OCI-M1 (cell line): Measurements from ENCODE around the gene GRN.
"Not testable (repeated sequence)": the region's sequence is repeated elsewhere in the genome, so short reads cannot be mapped to it uniquely, and the experiment has no call there.

Source experiments
- DNase-seq: peaks from one replicate; lab custom pipeline; 2025; lab: John Stamatoyannopoulos, UW

GRN gene

DNA sequence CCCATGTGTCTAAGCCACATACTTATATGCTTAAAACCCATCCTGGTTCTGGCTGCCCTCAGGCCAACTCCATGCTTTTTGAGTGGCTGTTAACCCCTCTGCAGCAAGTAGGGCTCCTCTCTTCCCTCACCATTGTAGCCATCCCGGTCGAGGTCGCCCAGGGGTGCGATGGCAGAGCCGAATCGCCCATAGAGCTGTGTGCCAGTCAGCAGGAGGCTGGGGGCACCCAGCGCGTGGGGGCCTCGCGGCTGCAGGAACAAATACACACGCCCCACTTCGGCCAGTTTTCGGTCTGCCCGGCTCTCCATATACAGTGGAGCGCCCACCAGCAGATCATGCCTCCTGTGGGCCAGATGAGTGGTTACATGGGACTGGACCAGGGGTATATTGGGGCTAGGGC, 38.3 kb downstream of the GRN start:
- no peak for DNase-seq

DNA sequence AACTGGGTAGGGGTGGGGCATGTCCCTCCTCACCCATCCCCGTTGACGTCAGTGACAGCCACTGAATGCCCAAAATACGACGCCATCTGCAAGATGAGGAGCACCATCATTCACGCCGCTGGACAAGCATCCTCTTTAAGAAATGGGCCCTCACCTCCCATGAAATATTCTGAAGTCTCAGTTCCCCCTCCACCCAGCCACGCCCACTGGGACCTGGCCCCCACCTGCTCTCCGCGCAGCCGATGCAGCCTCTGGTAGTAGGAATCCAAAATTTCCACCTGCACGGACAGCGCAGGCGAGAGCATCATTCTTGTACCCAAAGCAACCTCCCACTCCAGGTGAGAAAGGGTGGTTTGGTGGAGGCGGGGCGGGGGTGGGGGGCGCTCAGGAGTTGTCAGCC, 38.8 kb downstream of the GRN start:
- DNase-seq: no peak

DNA sequence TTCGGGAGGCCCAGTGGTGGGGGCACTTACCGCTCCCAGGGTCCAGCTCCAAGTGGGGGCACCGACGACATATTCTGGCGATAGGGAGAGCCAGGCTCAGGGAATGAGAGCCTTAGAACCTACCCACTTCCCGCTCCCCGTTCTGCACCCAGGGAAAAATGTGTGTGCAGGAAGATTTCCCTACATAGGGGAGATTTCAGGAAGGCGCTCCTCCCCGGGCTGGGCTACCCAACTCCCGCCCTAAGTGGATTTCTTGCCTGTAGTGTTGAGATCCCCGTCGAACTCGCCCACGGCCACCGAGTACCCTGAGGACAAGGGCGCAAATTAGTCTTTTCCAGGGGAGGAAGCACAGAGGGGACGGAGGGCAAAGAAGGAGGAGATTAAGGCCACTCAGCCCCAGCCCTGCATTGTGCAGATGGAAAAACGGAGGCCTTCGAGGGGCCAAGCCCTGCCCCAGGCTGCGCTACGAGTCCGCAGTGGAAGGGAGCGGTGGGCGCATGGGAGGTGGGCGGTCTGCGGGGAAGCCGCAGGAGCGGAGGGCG, 39.2 kb downstream of the GRN start:
- DNase-seq: no peak

DNA sequence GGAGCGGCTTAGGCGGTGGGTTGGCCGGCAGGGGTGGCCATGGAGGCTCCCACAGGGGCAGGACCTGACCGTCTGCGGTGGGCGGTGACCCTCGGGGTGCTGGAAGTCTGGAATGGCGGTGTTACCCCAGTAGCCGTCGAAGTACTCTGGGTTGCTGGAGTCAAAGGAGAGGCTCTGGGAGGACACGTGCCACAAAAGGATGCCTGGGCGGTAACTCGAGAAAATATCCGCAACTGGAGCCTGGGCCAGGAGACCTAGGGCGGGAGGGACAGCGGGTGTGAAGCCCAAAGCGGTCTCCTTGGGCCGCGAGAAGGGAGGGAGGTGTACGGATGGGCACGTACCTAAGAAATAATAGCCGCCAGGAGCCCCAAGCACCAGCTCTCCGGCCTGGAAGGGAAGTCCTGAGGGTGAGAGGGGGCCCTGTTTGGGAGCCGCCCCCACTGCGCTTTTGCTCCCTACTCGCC, 39.8 kb downstream of the GRN start:
- no peak for DNase-seq

DNA sequence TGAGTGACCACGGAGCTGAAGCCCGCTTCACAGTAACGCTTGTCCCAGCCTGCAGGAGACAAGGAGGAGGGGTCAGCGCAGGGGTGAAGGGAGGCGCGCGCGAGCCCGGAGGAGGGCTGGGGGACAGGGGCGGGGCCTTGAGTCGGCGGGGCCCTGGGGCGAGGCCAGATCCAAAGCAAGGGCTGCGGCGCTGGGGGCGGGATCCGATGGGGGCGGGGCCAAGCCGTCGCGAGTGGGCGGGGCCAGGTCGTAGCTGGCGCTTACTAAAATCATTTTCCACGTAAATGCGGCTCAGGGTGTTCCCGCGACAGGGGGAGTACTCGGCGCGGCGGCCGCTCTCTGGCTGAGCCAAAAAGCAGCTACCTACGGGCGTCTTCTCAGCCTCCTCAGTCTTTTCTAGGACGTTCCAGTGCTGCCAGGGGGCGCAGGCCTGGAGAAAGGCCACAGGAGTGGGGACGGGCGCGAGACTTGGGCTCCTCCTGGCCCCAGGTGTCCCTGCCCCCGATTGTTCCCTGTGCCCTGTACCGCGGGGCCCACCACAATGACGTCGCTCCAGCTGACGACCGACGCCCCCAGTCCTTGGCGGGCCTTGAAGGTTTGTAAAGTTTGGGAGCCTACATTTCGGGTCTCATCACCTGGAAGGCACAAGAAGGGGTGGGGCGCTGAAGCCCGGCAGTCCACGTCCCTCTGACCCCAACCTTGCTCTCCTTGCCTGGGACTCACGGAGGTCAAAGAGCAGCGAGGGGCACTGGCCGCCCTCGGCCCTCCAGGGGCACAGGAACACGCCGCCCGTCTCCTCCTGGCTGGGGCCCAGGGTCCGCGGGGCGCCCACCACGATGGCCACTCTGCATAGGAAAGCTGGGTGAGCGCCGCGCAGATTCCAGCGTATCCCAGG, 40.4 kb downstream of the GRN start:
- DNase-seq: no peak

DNA sequence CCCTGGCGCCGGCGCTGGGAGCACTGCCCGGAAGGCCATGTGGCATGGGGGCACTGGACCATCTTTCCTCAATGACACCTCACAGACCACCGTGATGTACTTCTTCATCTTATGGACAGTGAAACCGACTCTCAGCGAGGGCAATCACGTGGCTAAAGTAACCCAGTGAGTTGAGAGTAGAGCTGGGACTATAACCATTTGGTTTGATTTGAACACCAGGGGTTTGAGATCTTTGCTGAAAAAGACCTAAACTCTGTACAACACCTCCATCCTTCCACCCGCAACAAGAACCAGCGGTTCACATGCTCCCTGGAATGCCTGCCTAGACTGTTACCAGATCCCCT, 41.1 kb downstream of the GRN start:
- DNase-seq: no peak

DNA sequence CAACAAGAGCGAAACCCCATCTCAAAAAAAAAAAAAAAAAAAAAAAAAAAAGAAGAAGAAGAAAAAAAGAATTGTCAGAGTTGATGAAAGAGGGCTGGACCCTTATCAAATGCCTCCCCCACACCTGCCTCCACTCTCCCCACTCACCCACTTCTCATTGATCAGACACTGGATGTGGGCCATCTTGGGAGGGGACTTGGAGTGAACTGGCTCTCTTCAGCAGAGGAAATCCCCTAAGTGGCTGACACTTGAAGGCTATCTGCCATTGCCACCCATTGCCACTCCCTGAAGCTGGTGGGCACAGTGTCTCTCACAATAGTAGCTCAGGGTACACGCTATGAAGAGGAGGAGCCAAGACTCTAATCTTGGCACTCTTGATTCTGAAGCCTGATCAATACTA, 42.7 kb downstream of the GRN start:
- DNase-seq: peak; percentile 44

DNA sequence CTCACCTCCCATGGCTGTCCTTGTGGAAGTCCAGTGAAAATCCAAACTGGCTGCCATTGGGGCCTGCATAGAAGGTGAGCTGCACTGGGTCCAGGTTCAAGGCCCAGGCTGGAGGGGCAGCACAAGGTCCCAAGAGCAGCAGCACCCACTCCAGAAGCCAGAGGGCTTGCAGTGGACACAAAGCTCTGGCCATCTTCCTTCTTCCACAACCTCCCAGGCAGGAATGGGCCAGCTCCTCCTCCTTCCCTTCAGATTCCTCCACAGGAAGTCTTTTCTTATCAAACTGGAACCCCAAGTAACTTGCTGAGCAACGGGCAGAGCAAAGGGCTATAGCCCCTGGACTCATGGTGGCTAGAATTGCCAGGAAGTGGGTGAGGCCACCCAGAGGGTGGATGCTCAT, 44.2 kb downstream of the GRN start, which contains the start of gene ITGA2B:
Gene ITGA2B (minus strand): TSS at position 369 of the 400 bp plus-strand sequence. CDS start 176 bp downstream, at position 193.
- DNase-seq: no peak

DNA sequence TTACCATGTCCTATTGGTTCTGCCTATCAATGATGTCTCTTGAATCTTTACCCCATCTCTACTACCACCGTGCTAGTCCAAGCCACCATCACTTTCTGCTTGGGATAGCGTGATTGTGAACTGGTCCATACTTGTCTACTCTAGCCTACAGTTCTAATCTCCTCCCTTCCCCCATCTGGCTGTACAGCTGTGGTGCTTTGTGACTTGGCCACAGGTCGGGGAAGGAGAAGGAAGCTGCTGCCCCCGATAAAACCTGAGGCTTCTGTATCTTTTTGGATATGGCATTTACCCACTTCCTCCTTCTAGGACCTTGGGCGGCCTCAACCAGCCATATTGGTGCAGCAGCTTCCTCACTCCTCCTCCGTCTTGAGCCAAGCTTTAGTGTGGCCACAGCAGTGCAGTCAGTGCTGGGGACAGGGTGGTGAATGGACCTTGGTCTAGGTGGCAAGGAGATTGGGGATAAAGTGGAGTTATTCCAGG, 44.7 kb downstream of the GRN start:
- peak; percentile 97 for DNase-seq

DNA sequence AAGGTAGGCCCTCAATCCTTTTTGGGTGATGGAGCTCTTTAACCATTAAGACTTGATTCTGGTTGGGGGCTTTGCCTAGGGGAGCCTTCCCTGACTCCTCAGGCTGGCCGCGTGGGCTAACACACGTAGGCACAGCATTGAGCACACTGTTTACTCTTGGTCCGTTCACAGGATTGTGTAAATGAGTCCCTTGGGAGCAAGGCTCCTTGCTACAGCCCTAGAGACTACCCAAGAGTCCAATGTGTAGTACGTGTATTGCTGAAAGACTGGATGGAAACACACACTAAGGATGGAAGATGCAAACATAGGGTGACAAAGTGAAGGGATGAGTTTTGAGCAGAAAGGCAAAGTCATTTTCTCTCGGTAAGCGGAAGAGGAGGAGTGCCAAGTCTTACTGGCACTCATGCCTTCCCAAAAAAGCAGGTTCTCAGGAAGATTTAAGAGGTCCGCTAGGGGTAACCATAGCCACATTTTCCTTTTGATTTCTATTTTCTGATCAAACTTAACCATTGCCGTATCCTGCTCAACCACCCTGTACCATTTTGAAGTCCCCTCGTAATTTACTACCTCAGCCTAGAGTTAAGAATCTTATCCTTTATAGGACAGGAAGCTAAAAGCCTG, 45.3 kb downstream of the GRN start:
- no peak for DNase-seq

DNA sequence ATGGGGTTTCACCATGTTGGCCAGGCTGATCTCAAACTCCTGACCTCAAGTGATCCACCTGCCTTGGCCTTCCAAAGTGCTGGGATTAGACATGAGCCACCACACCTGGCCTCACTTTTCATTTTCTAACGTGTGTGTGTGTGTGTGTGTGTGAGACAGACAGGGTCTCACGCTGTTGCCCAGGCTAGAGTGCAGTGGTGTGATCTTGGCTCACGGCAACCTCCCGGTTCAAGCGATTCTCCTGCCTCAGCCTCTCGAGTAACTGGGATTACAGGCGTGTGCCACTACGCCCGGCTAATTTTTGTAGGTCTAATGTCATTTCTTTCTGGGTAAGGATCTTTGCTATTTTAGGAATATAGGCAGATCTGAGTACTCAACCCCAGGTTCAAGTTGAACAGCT, 49.0 kb downstream of the GRN start:
- DNase-seq: not testable (repeated sequence)

DNA sequence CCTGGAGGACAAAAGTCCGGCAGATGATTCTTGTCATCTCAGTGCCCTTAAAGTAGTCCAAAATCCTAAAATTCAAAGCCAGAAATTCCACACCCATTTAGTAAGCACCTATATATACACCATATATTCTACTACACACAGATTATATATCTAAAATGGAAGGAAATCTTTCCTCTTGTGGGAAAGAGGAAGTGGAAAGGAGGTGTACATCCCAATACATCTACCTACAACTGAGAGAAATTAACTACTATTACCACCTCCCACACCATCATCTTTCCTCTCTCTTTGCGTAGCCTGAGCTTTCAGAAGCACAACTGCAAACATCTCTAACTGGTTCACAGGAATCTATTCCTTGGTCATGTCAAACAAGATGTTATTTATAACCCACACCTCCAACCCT, 49.7 kb downstream of the GRN start:
- DNase-seq: no peak

DNA sequence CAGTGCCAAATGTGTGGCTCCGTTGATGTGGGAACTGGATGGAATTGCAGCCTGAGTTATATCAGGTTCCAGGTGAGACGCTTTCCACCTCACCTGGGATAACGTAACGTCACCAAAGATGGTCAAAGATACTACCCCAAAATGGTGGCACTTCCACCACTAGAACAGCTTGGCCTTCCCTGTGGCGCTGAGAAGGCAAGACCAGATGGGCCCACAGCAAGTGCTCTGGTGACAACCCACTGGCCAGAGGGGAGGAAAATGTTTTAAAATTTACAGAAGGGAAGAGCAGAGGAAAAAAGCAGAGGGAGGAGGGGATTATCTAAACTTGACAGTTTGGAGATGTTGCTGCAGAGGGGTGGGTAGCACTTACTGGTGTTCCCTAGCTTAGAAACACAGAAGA, 51.8 kb downstream of the GRN start:
- no peak for DNase-seq

DNA sequence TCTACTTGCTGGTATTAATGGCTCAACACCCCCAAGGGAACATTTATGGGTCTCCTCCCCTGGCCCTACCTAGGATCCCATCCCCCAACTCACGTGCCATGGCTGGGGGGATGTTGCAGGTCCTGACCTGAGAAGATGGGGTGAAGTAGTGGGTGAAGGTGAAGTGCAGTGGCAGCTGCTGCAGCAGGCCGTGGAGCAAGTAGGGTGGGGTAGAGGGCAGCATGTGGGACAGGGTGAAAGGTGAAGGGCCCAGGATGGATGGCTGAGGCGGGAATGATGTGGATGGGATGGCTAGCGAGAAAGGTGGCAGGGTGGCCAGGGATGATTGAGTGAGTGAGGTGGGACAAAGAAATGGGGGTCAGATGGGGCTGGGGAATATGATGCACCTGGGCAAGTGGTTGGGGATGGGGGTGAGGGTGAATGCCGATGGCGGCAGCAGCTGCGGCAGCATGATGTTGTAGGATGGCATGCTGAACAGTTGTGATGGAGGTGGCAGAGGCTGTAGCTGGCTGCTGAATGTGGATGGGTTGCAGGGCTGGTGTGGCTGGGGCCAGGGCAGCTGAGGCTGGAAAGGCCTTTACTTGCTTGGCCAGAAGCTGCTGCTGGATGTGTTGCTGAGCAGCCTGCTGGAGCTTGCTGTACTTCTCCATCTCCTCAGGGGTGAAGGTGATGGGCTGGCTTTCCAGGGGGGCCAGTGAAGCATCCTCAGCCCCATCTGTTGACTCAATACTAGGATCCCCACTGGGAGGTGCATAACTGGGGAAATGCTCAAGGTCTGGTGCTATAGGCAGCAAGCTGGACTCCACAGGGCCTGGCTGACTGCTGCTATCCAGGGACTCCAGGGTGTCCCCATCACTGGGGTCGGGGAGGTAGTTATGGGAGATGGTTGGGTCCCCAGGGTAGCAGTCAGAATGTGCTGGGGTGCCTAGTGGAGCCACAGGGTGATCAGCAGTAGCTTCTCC, 52.7 kb downstream of the GRN start:
- no peak for DNase-seq

DNA sequence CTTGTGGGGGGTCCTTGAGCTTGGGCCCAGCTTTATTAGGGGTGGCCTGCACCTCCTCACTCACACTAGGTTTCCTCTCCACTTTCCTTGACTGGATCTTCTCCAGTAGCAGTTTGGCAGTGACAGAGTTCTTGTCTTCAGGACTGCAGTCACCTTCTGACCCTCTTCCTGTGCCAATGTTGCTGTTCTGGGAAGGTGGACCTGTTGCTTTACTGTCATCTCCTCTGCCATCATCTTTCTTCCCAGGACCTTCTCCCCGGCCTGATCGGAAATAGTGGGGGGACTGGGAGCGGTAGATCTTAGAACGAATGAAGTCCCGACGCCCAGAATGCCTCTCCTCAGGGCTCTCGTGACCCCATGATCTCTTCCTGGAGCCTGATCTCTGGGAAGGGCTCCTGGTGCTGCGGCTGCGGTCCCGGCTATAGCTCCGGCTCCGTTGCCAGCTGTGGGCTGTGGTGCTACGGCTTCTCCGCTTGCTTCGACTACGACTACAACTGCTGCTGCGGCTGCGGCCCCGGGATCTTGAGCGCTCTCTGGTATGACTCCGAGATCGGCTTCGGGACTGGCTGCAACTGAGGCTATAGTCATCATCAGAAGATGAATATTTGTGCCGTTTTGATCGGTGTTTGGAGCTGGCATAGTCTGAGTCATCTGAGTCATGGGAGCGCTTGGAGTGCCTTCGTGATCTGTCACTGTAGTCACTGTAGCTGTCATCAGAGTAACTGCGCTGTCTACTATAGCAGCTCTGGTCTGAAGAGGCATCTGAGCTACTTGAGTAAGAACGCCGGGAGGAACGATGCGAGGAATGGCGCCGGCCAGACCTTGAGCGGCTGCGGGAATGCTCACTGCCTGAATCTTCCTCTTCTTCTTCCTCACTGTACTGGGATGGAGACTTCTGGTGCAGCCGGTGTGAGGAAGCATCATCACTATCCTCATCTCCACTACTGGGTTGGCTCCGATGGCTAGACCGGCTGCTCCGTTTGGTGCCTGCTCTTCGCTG, 53.9 kb downstream of the GRN start:
- DNase-seq: no peak

DNA sequence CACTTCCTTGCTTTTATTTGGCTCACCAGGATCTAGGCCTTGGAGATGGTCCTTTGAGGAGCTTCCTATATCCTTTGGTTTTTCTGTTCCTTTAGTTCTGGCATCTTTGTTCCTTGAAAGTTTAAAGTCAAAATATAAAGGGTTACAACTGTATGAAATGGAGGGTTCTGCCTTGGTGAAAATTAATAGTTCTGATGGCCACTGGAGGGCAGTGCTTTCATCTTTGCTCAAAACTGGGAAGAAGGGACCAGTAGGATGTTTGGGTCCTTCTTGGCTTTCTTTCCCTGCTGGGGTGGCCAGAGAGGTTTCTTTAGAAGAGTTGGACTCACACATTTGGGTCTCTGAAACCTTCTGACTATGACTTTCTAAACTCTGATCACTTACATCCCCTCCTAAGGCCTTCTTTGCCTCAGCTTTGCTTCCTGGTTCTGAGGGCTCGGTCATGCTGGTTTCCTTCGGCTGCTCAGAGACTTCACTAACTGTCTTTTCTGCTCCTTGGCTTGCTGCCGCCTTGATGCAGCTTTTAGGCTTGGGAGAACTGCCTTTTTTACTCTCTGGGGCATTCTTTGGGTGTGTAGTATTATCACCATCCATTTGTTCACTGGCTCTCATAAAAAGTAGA, 55.2 kb downstream of the GRN start:
- peak; percentile 42 for DNase-seq
